Stimulated activated naive CD8-positive, alpha-beta T cell treated with anti-CD3 and anti-CD28 coated beads, Interleukin-15, amount 100 ng/mL, for 72 hours (primary cell): Measurements from ENCODE around the gene ROBO1.

ENCODE experiments used
- ATAC-seq: fragments of 150-1000 bp; cut with Tn5 transposase; 2 replicates; pipeline ENCODE4 v1.10.0; 2021; ENCODE audit warnings: mild to moderate bottlenecking, moderate library complexity
- DNase-seq, 2 donors: peaks; one replicate each; pipeline ENCODE4 v3.0.0; 2021 to 2022
- H3K27ac Mint-ChIP-seq, 2 donors: one replicate each; pipeline ENCODE4 v1.8.0; 2022; ENCODE audit warnings: mild to moderate bottlenecking in 2 of 2, mixed read lengths in 2 of 2, moderate library complexity in 2 of 2
- H3K27me3 Mint-ChIP-seq: one replicate; pipeline ENCODE4 v1.8.0; 2022; ENCODE audit warnings: mixed read lengths
- H3K4me1 Mint-ChIP-seq: one replicate; pipeline ENCODE4 v1.8.0; 2022; ENCODE audit warnings: mild to moderate bottlenecking, mixed read lengths
- H3K4me3 Mint-ChIP-seq, 2 donors: one replicate each; pipeline ENCODE4 v1.8.0; 2022; ENCODE audit warnings: mild to moderate bottlenecking in 2 of 2, mixed read lengths in 2 of 2, moderate library complexity in 1 of 2
- H3K9me3 Mint-ChIP-seq, 2 donors: one replicate each; pipeline ENCODE4 v1.8.0; 2022; ENCODE audit warnings: mixed read lengths in 2 of 2

The ROBO1 gene

GRCh38 chr3:78670094-78670493 lies 1097.7 kb downstream of the ROBO1 start:
- Mint-ChIP-seq H3K4me3 (no peak overlapping the region), H3K27ac (no peak overlapping the region), H3K27me3 (no peaks in the 10 kb centered on the region), H3K4me1 (no peaks in the 10 kb centered on the region), H3K9me3 (no peaks in the 10 kb centered on the region)
- ATAC-seq (no peak), DNase-seq (no peak)

GRCh38 chr3:78668302-78668701 lies 1099.5 kb downstream of the ROBO1 start:
- DNase-seq, result no peak
- no peak overlapping the region for H3K4me3 Mint-ChIP-seq
- H3K27ac Mint-ChIP-seq, result no peak overlapping the region
- H3K4me1 Mint-ChIP-seq, result no peaks in the 10 kb centered on the region
- no peaks in the 10 kb centered on the region for H3K9me3 Mint-ChIP-seq
- ATAC-seq, result no peak
- H3K27me3 Mint-ChIP-seq, result no peaks in the 10 kb centered on the region

GRCh38 chr3:78666470-78666800 lies 1101.4 kb downstream of the ROBO1 start:
- no peaks in the 10 kb centered on the region for H3K9me3 Mint-ChIP-seq
- H3K27ac Mint-ChIP-seq, result no peak overlapping the region
- ATAC-seq, result no peak
- H3K27me3 Mint-ChIP-seq, result no peaks in the 10 kb centered on the region
- H3K4me1 Mint-ChIP-seq, result no peaks in the 10 kb centered on the region
- DNase-seq, result no peak
- H3K4me3 Mint-ChIP-seq, result no peak overlapping the region

- Mint-ChIP-seq H3K4me1 (no peaks in the 10 kb centered on the region), H3K27me3 (no peaks in the 10 kb centered on the region), H3K4me3 (no peak overlapping the region), H3K9me3 (no peaks in the 10 kb centered on the region), H3K27ac (no peak overlapping the region)
- ATAC-seq (no peak), DNase-seq (no peak)
These were observed 1101.9 kb downstream of the ROBO1 start for GRCh38 chr3:78665776-78666469.

- ATAC-seq (no peak), DNase-seq (no peak)
- Mint-ChIP-seq H3K27ac (no peak overlapping the region), H3K4me3 (no peak overlapping the region), H3K4me1 (no peaks in the 10 kb centered on the region), H3K27me3 (no peaks in the 10 kb centered on the region), H3K9me3 (no peaks in the 10 kb centered on the region)
These were observed 1102.7 kb downstream of the ROBO1 start for GRCh38 chr3:78665101-78665500.

- Mint-ChIP-seq H3K4me3 (no peak overlapping the region), H3K27ac (no peak overlapping the region), H3K27me3 (no peaks in the 10 kb centered on the region), H3K4me1 (no peaks in the 10 kb centered on the region), H3K9me3 (no peaks in the 10 kb centered on the region)
- DNase-seq (no peak), ATAC-seq (no peak)
These were observed 1106.8 kb downstream of the ROBO1 start for GRCh38 chr3:78660957-78661356.

- no peak overlapping the region for H3K27ac Mint-ChIP-seq
- H3K9me3 Mint-ChIP-seq, result no peaks in the 10 kb centered on the region
- H3K4me3 Mint-ChIP-seq, result no peak overlapping the region
- no peaks in the 10 kb centered on the region for H3K27me3 Mint-ChIP-seq
- H3K4me1 Mint-ChIP-seq, result no peaks in the 10 kb centered on the region
- peak; percentile 10 to 17 for DNase-seq
- ATAC-seq, result no peak
These were observed 1108.3 kb downstream of the ROBO1 start for GRCh38 chr3:78659386-78659987.

- no peak for DNase-seq
- no peak for ATAC-seq
- Mint-ChIP-seq H3K9me3 (no peaks in the 10 kb centered on the region), H3K4me1 (no peaks in the 10 kb centered on the region), H3K4me3 (no peak overlapping the region), H3K27ac (peak overlapping the region in 1 of 2 donors; percentile 6), H3K27me3 (no peaks in the 10 kb centered on the region)
These were observed 1120.1 kb downstream of the ROBO1 start for GRCh38 chr3:78647726-78648125.

- Mint-ChIP-seq H3K4me3 (no peak overlapping the region), H3K9me3 (no peaks in the 10 kb centered on the region), H3K4me1 (no peaks in the 10 kb centered on the region), H3K27ac (no peak overlapping the region), H3K27me3 (no peaks in the 10 kb centered on the region)
- ATAC-seq (no peak), DNase-seq (no peak)
These were observed 1122.0 kb downstream of the ROBO1 start for GRCh38 chr3:78645628-78646310.

- H3K27me3 Mint-ChIP-seq, result no peaks in the 10 kb centered on the region
- H3K27ac Mint-ChIP-seq, result no peak overlapping the region
- H3K9me3 Mint-ChIP-seq, result no peaks in the 10 kb centered on the region
- no peak overlapping the region for H3K4me3 Mint-ChIP-seq
- no peak for ATAC-seq
- H3K4me1 Mint-ChIP-seq, result no peaks in the 10 kb centered on the region
- no peak for DNase-seq
These were observed 1123.0 kb downstream of the ROBO1 start for GRCh38 chr3:78644847-78645246.

GRCh38 chr3:78642226-78643035 lies 1125.4 kb downstream of the ROBO1 start:
- H3K27ac Mint-ChIP-seq, result no peak overlapping the region
- DNase-seq (no peak), ATAC-seq (no peak)
- H3K4me3 Mint-ChIP-seq, result no peak overlapping the region
- no peaks in the 10 kb centered on the region for H3K4me1 Mint-ChIP-seq
- no peaks in the 10 kb centered on the region for H3K27me3 Mint-ChIP-seq
- H3K9me3 Mint-ChIP-seq, result no peaks in the 10 kb centered on the region

- no peaks in the 10 kb centered on the region for H3K27me3 Mint-ChIP-seq
- DNase-seq (no peak), ATAC-seq (no peak)
- no peaks in the 10 kb centered on the region for H3K9me3 Mint-ChIP-seq
- H3K4me1 Mint-ChIP-seq, result no peaks in the 10 kb centered on the region
- no peak overlapping the region for H3K4me3 Mint-ChIP-seq
- no peak overlapping the region for H3K27ac Mint-ChIP-seq
These were observed 1126.1 kb downstream of the ROBO1 start for GRCh38 chr3:78641703-78642102.

- Mint-ChIP-seq H3K27me3 (no peaks in the 10 kb centered on the region), H3K27ac (no peak overlapping the region), H3K4me1 (no peaks in the 10 kb centered on the region), H3K9me3 (no peaks in the 10 kb centered on the region), H3K4me3 (no peak overlapping the region)
- ATAC-seq (no peak), DNase-seq (no peak)
These were observed 1133.5 kb downstream of the ROBO1 start for GRCh38 chr3:78634316-78634715.

- Mint-ChIP-seq H3K9me3 (no peaks in the 10 kb centered on the region), H3K27ac (no peak overlapping the region), H3K4me3 (no peak overlapping the region), H3K27me3 (no peaks in the 10 kb centered on the region), H3K4me1 (no peaks in the 10 kb centered on the region)
- ATAC-seq (no peak), DNase-seq (no peak)
These were observed 1134.2 kb downstream of the ROBO1 start for GRCh38 chr3:78633626-78634025.

GRCh38 chr3:78632925-78633553 lies 1134.8 kb downstream of the ROBO1 start:
- Mint-ChIP-seq H3K27me3 (no peaks in the 10 kb centered on the region), H3K9me3 (no peaks in the 10 kb centered on the region), H3K4me1 (no peaks in the 10 kb centered on the region), H3K27ac (no peak overlapping the region), H3K4me3 (no peak overlapping the region)
- no peak for DNase-seq
- no peak for ATAC-seq
